SK-N-SH (cell line): ENCODE measurements around the gene TLNRD1. TPM values are rescaled to one million over a fixed set of nuclear protein-coding genes. Genes with fewer than 3 reads are reported as not detected.
A peak's percentile ranks its signal among the peaks of the same experiment; 100 is the strongest.

Source experiments
- CTCF ChIA-PET: fragments of 300-600, 350-600 bp; formaldehyde crosslinking; extraction: SDS; loops from one replicate; lab custom pipeline; 2021; lab: Yijun Ruan, JAX
- POLR2A ChIA-PET: fragments of 350-600 bp; sonication (Branson Sonifier 250); formaldehyde crosslinking; extraction: SDS; loops from one replicate; lab custom pipeline; 2020; ENCODE audit warnings: antibody characterized with exemption, inconsistent platforms; lab: Yijun Ruan, JAX
- DNase-seq: peaks from one replicate; pipeline ENCODE4 v3.0.0; 2012
- H2AFZ ChIP-seq: fragments of 200-600 bp; sonication (generic); 2 replicates; pipeline ENCODE4 v1.8.1; 2016; ENCODE audit warnings: antibody characterized with exemption, mild to moderate bottlenecking, low read depth
- H3F3A ChIP-seq: fragments of 200-600 bp; sonication (generic); replicated peaks from 2 replicates; pipeline ENCODE3; 2016; ENCODE audit warnings: antibody characterized with exemption, mild to moderate bottlenecking; ENCODE audit not compliant: insufficient read depth
- H3K27ac ChIP-seq, 2 experiments: fragments of 200-500 bp in 1 of 2; fragments of 200-600 bp in 1 of 2; sonication (Bioruptor generic) in 1 of 2; sonication (generic), shearing (Covaris generic) in 1 of 2; 2 replicates each; pipeline versions ENCODE4 v1.5.1 to v1.6.1; 2014 to 2016; ENCODE audit warnings: low read depth in 2 of 2, inconsistent platforms in 1 of 2, low read length in 1 of 2, mild to moderate bottlenecking in 1 of 2, mixed read lengths in 1 of 2
- H3K27me3 ChIP-seq: fragments of 200-600 bp; sonication (generic), shearing (Covaris generic); 2 replicates; pipeline ENCODE4 v1.6.1; 2016; ENCODE audit warnings: mixed run types; ENCODE audit not compliant: insufficient read depth
- H3K36me3 ChIP-seq, 2 experiments: fragments of 200-500 bp in 1 of 2; fragments of 200-600 bp in 1 of 2; sonication (Bioruptor generic) in 1 of 2; sonication (generic) in 1 of 2; replicated peaks in 1 of 2; 2 replicates each; pipeline versions ENCODE3 to v1.5.1; 2014 to 2016; ENCODE audit warnings: low read length in 1 of 2, mild to moderate bottlenecking in 1 of 2; ENCODE audit not compliant: insufficient read depth in 2 of 2, control insufficient read depth in 1 of 2
- H3K4me1 ChIP-seq, 2 experiments: fragments of 200-500 bp in 1 of 2; fragments of 200-600 bp in 1 of 2; sonication (Bioruptor generic) in 1 of 2; sonication (generic), shearing (Covaris generic) in 1 of 2; 2 replicates each; pipeline versions ENCODE4 v1.5.1 to v1.6.1; 2014 to 2016; ENCODE audit warnings: low read depth in 1 of 2, low read length in 1 of 2, mixed run types in 1 of 2; ENCODE audit not compliant: insufficient read depth in 2 of 2, control insufficient read depth in 1 of 2
- H3K4me2 ChIP-seq: fragments of 200-600 bp; sonication (generic), shearing (Covaris generic); 2 replicates; pipeline ENCODE4 v1.6.1; 2017; ENCODE audit warnings: mixed run types
- H3K4me3 ChIP-seq, 2 experiments: fragments of 200-500 bp in 1 of 2; fragments of 200-600 bp in 1 of 2; sonication (Bioruptor generic) in 1 of 2; sonication (generic), shearing (Covaris generic) in 1 of 2; 2 replicates each; pipeline versions ENCODE4 v1.5.1 to v1.8.1; 2014 to 2016; ENCODE audit warnings: low read depth in 2 of 2, inconsistent platforms in 1 of 2, low read length in 1 of 2, mild to moderate bottlenecking in 1 of 2, mixed read lengths in 1 of 2, moderate library complexity in 1 of 2
- H3K79me2 ChIP-seq: fragments of 200-600 bp; sonication (generic); 2 replicates; pipeline ENCODE4 v1.8.1; 2017; ENCODE audit warnings: mild to moderate bottlenecking; ENCODE audit not compliant: insufficient read depth
- H3K9ac ChIP-seq: fragments of 200-600 bp; sonication (generic); 2 replicates; pipeline ENCODE4 v1.6.1; 2017; ENCODE audit warnings: mixed run types
- H3K9me2 ChIP-seq: fragments of 200-600 bp; sonication (generic); 2 replicates; pipeline ENCODE4 v1.6.1; 2017; ENCODE audit warnings: mixed run types
- H3K9me3 ChIP-seq: fragments of 200-600 bp; sonication (generic); 2 replicates; pipeline ENCODE4 v1.6.1; 2017; ENCODE audit warnings: mixed run types, mild to moderate bottlenecking, moderate library complexity
- H4K20me1 ChIP-seq: fragments of 200-600 bp; sonication (generic); 2 replicates; pipeline ENCODE4 v1.6.1; 2017; ENCODE audit warnings: mild to moderate bottlenecking, mixed run types; ENCODE audit not compliant: insufficient read depth
- EZH2phosphoT487 ChIP-seq: fragments of 200-600 bp; sonication (generic); IDR thresholded peaks from 2 replicates; pipeline ENCODE4 v1.6.1; 2017; ENCODE audit warnings: low read depth, mixed run types, mild to moderate bottlenecking, antibody characterized with exemption, moderate library complexity, borderline replicate concordance
- GABPA ChIP-seq: IDR thresholded peaks from 2 replicates; pipeline ENCODE4 v1.4.0; 2012; ENCODE audit warnings: low read depth, mild to moderate bottlenecking
- JUND ChIP-seq: IDR thresholded peaks from 2 replicates; pipeline ENCODE4 v1.4.0; 2012
- MEF2A ChIP-seq: IDR thresholded peaks from 2 replicates; pipeline ENCODE4 v1.4.0; 2012; ENCODE audit warnings: low read depth, borderline replicate concordance
- MXI1 ChIP-seq: IDR thresholded peaks from 2 replicates; pipeline ENCODE4 v1.6.1; 2012; ENCODE audit warnings: mild to moderate bottlenecking, low read depth, low read length, improper control_type of control experiment
- RAD21 ChIP-seq: IDR thresholded peaks from 2 replicates; pipeline ENCODE4 v1.6.1; 2012; ENCODE audit warnings: mild to moderate bottlenecking, low read length
- REST ChIP-seq: IDR thresholded peaks from 2 replicates; pipeline ENCODE4 v1.6.1; 2012; ENCODE audit warnings: mild to moderate bottlenecking, low read depth, low read length, moderate library complexity
- SIN3A ChIP-seq: IDR thresholded peaks from 2 replicates; pipeline ENCODE4 v1.6.1; 2012; ENCODE audit warnings: low read depth, mild to moderate bottlenecking, low read length, moderate library complexity, borderline replicate concordance
- SMC3 ChIP-seq: IDR thresholded peaks from 2 replicates; pipeline ENCODE4 v1.6.1; 2012; ENCODE audit warnings: low read depth, low read length, improper control_type of control experiment
- TCF12 ChIP-seq: IDR thresholded peaks from 2 replicates; pipeline ENCODE4 v1.4.0; 2012
- YY1 ChIP-seq: IDR thresholded peaks from 2 replicates; pipeline ENCODE4 v1.4.0; 2012; ENCODE audit warnings: low read depth, mild to moderate bottlenecking
- WGBS: methylation state at CpG from one replicate; pipeline ENCODE4 v1.1.6; 2017; ENCODE audit warnings: low lambda C conversion rate; 5-methylcytosine and 5-hydroxymethylcytosine counted together
- polyA plus RNA-seq, 3 experiments: library from polyadenylated mRNA; depleted of rRNA; stranded (reverse); fragments of >200 nt; gene quantifications; 2 replicates each; pipeline ENCODE4 v1.2.3, GENCODE V29; 2012
- TF ChIP-seq, protein P1 (sequence below): IDR thresholded peaks from 2 replicates; pipeline ENCODE4 v1.4.0; 2012; ENCODE audit warnings: low read depth, borderline replicate concordance
- TF ChIP-seq, protein P2 (sequence below): fragments of 150-350 bp; IDR thresholded peaks from 2 replicates; pipeline ENCODE4 v1.6.1; 2016; ENCODE audit warnings: mild to moderate bottlenecking, low read depth, low read length
- TF ChIP-seq, protein P3 (sequence below): fragments of 200-600 bp; sonication (generic); IDR thresholded peaks from 2 replicates; pipeline ENCODE4 v1.6.1; 2017; ENCODE audit warnings: antibody characterized with exemption, mild to moderate bottlenecking, moderate library complexity
- TF ChIP-seq, protein P4 (sequence below): IDR thresholded peaks from 2 replicates; pipeline ENCODE4; 2012

Gene TLNRD1
- polyA plus RNA-seq, 1 of the 3 experiments (the other 2 are of a cell fraction), result 5.0 TPM

- POLR2A ChIA-PET, result no interaction called here
Measured at GRCh38 chr15:81026836-81027599, 26.3 kb downstream of the TLNRD1 start.

DNA sequence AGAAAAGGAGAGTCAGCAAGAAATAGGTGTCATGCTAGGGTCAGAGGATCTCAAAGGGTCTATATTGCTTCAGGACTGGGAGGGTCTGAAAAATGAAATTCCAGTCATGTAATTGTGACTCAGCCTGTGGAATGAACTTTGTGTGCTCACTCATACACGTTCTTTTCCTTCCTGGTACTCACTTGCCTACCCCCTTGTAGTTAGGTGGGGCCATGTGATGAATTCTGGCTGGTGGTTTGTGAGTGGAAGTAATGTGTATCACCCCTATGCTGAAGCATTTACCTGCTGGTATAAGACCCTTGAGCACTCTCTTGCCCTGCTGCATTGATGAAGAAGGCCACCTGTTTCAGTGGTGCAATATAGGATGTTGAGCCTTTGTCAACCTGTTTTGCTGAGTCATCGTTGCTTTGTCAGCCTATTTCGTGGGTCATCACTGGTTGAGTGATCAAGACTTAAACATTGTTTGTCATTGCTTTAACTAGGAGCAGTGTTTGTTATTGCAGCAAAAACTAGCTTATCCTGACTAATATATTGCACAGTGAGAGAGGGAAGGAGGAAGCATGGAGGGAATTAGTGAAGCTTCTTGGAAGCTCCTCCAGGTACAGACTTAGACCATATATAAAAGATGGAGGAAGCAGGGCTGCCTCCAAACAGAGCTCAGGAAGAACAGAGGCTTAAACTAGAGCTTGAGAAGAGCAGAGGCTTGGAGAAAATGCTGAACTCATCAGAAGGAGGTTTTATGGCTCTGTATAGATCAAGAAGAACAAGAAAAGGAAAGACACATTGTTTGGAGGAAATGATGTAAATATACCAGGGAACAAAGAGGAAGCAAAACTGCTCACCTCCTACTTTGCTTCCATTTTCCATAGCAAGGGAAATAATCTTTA is 28.9 kb downstream of the TLNRD1 start:
- no peak for DNase-seq
- H3K36me3 ChIP-seq, result no peaks in the 10 kb centered on the region
- CTCF ChIA-PET, result no interaction called here
- no peak overlapping the region for H2AFZ ChIP-seq
- H3K9ac ChIP-seq, result no peak overlapping the region
- H3F3A ChIP-seq, result no peaks in the 10 kb centered on the region
- H3K27ac ChIP-seq, result no peak overlapping the region
- TF ChIP-seq REST (no peak), MEF2A (no peak), MXI1 (no peak), JUND (no peak), YY1 (no peak), SMC3 (no peak), GABPA (no peak), RAD21 (no peak), EZH2phosphoT487 (no peak)
- TF ChIP-seq, protein P1, sequence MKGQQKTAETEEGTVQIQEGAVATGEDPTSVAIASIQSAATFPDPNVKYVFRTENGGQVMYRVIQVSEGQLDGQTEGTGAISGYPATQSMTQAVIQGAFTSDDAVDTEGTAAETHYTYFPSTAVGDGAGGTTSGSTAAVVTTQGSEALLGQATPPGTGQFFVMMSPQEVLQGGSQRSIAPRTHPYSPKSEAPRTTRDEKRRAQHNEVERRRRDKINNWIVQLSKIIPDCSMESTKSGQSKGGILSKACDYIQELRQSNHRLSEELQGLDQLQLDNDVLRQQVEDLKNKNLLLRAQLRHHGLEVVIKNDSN, result no peak
- TF ChIP-seq, protein P2, sequence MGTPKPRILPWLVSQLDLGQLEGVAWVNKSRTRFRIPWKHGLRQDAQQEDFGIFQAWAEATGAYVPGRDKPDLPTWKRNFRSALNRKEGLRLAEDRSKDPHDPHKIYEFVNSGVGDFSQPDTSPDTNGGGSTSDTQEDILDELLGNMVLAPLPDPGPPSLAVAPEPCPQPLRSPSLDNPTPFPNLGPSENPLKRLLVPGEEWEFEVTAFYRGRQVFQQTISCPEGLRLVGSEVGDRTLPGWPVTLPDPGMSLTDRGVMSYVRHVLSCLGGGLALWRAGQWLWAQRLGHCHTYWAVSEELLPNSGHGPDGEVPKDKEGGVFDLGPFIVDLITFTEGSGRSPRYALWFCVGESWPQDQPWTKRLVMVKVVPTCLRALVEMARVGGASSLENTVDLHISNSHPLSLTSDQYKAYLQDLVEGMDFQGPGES, result no peak
- TF ChIP-seq, protein P3, sequence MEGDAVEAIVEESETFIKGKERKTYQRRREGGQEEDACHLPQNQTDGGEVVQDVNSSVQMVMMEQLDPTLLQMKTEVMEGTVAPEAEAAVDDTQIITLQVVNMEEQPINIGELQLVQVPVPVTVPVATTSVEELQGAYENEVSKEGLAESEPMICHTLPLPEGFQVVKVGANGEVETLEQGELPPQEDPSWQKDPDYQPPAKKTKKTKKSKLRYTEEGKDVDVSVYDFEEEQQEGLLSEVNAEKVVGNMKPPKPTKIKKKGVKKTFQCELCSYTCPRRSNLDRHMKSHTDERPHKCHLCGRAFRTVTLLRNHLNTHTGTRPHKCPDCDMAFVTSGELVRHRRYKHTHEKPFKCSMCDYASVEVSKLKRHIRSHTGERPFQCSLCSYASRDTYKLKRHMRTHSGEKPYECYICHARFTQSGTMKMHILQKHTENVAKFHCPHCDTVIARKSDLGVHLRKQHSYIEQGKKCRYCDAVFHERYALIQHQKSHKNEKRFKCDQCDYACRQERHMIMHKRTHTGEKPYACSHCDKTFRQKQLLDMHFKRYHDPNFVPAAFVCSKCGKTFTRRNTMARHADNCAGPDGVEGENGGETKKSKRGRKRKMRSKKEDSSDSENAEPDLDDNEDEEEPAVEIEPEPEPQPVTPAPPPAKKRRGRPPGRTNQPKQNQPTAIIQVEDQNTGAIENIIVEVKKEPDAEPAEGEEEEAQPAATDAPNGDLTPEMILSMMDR, result no peak
- WGBS, result 62% methylated on average over 3 of the region's 3 CpGs
- no peaks in the 10 kb centered on the region for H3K9me2 ChIP-seq
- H3K4me2 ChIP-seq, result no peak overlapping the region
- no peaks in the 10 kb centered on the region for H3K27me3 ChIP-seq
- no peaks in the 10 kb centered on the region for H3K4me1 ChIP-seq
- H3K79me2 ChIP-seq, result no peaks in the 10 kb centered on the region
- no peak overlapping the region for H3K4me3 ChIP-seq
- no peaks in the 10 kb centered on the region for H3K9me3 ChIP-seq
- no peaks in the 10 kb centered on the region for H4K20me1 ChIP-seq
- POLR2A ChIA-PET, result no interaction called here

More at GRCh38 chr15:81026836-81027599, 26.3 kb downstream of the TLNRD1 start:
- H3K27ac ChIP-seq, result no peak overlapping the region
- no peak for DNase-seq
- H3K9ac ChIP-seq, result no peak overlapping the region
- H3K4me3 ChIP-seq, result no peak overlapping the region
- H3F3A ChIP-seq, result no peaks in the 10 kb centered on the region
- H3K4me1 ChIP-seq, result no peaks in the 10 kb centered on the region
- 82% methylated on average over 2 of the region's 2 CpGs for WGBS
- no peak overlapping the region for H2AFZ ChIP-seq
- TF ChIP-seq, protein P4, sequence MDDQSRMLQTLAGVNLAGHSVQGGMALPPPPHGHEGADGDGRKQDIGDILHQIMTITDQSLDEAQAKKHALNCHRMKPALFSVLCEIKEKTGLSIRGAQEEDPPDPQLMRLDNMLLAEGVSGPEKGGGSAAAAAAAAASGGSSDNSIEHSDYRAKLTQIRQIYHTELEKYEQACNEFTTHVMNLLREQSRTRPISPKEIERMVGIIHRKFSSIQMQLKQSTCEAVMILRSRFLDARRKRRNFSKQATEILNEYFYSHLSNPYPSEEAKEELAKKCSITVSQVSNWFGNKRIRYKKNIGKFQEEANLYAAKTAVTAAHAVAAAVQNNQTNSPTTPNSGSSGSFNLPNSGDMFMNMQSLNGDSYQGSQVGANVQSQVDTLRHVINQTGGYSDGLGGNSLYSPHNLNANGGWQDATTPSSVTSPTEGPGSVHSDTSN, result peak; percentile 18; the same call in 1 of the 2 replicates
- TF ChIP-seq TCF12 (peak; percentile 38; the same call in 1 of the 2 replicates), SIN3A (no peak)
- no peaks in the 10 kb centered on the region for H3K79me2 ChIP-seq
- no peak overlapping the region for H3K4me2 ChIP-seq
- no peaks in the 10 kb centered on the region for H3K9me2 ChIP-seq
- no peaks in the 10 kb centered on the region for H3K36me3 ChIP-seq
- H3K9me3 ChIP-seq, result no peaks in the 10 kb centered on the region
- no peaks in the 10 kb centered on the region for H4K20me1 ChIP-seq
- CTCF ChIA-PET, result no interaction called here
- H3K27me3 ChIP-seq, result no peaks in the 10 kb centered on the region
